K562 (cell line): ENCODE results near the gene ASIC3. TPM values are rescaled to one million over a fixed set of nuclear protein-coding genes. Genes with fewer than 3 reads are reported as not detected.

ENCODE experiments used
- DNMT1 ChIP-seq: fragments of 450-650 bp; IDR thresholded peaks from 2 replicates; pipeline ENCODE4 v1.6.1; 2016; ENCODE audit warnings: antibody characterized with exemption, mild to moderate bottlenecking
- EZH2 ChIP-seq: IDR thresholded peaks from 2 replicates; pipeline ENCODE4 v1.6.1; 2012; ENCODE audit warnings: low read depth, mild to moderate bottlenecking, inconsistent platforms, low read length, borderline replicate concordance
- KAT2B ChIP-seq: IDR thresholded peaks from one replicate; pipeline ENCODE4 v1.6.1; 2012; ENCODE audit warnings: low read depth, mild to moderate bottlenecking, control low read depth, inconsistent platforms, low read length, moderate library complexity
- MECOM ChIP-seq: fragments of 250-450 bp; sonication (Bioruptor Pico); IDR thresholded peaks from 2 replicates; pipeline ENCODE4 v1.8.0; 2022; ENCODE audit warnings: inconsistent platforms
- POLR3G ChIP-seq: IDR thresholded peaks from 2 replicates; pipeline ENCODE4 v1.6.1; 2011; ENCODE audit not compliant: insufficient read length, insufficient replicate concordance; ENCODE audit errors: extremely low read depth
- RFX5 ChIP-seq: IDR thresholded peaks from 2 replicates; pipeline ENCODE4 v1.6.1; 2011; ENCODE audit warnings: low read depth, mild to moderate bottlenecking, improper control_type of control experiment, low read length
- SRSF7 ChIP-seq: fragments of 200-400 bp; formaldehyde crosslinking; optimal IDR thresholded peaks from 2 replicates; pipeline ENCODE3; 2017; ENCODE audit warnings: mild to moderate bottlenecking, low read depth, low read length
- ZBTB7A ChIP-seq: IDR thresholded peaks from 2 replicates; pipeline ENCODE4 v1.6.1; 2011; ENCODE audit warnings: low read depth, mild to moderate bottlenecking, low read length, moderate library complexity, borderline replicate concordance; ENCODE audit not compliant: control insufficient read depth
- ZNF282 ChIP-seq: sonication (generic); formaldehyde crosslinking; IDR thresholded peaks from 2 replicates; pipeline ENCODE4 v1.8.1; 2023; ENCODE audit warnings: missing genetic modification reagents
- polyA plus RNA-seq, 8 experiments: library from polyadenylated mRNA; depleted of rRNA in 4 of 8; stranded (reverse) in 5 of 8; unstranded in 3 of 8; fragments of >200 nt; fragmentation: Nextera tagmentation in 2 of 8; fragmentation: Illumina TruSeq in 1 of 8; extraction: Ambion mirVana in 2 of 8; extraction: Trizol in 1 of 8; gene quantifications; 2 replicates each; pipeline versions ENCODE4 v1.2.1 to v1.2.3, GENCODE V29; 2011 to 2014; ENCODE audit warnings: inconsistent platforms in 1 of 8, missing spikeins in 1 of 8
- total RNA-seq, 7 experiments: library from RNA; depleted of rRNA in 6 of 7; stranded (reverse); fragments of >200 nt in 6 of 7; fragmentation: Illumina TruSeq in 2 of 7; extraction: Trizol in 2 of 7; gene quantifications; 2 replicates each; pipeline versions ENCODE4 v1.2.1 to v1.2.3, GENCODE V29; 2011 to 2021; ENCODE audit warnings: low replicate concordance in 1 of 7
- TF ChIP-seq, protein P1 (sequence below): sonication (generic); formaldehyde crosslinking; IDR thresholded peaks from 2 replicates; pipeline ENCODE4 v1.8.1; 2023; ENCODE audit warnings: mild to moderate bottlenecking, missing genetic modification reagents
- TF ChIP-seq, protein P2 (sequence below): sonication (generic); IDR thresholded peaks from 2 replicates; pipeline ENCODE4 v1.6.1; 2016
- TF ChIP-seq, protein P3 (sequence below), 3 experiments: IDR thresholded peaks in 2 of 3; conservative IDR thresholded peaks in 1 of 3; 2 replicates each; pipeline ENCODE4 v1.5.1; 2011 to 2012; ENCODE audit warnings: low read length in 3 of 3, mild to moderate bottlenecking in 3 of 3, control low read depth in 2 of 3, improper control_type of control experiment in 1 of 3, inconsistent platforms in 1 of 3, low read depth in 1 of 3, mixed read lengths in 1 of 3, moderate library complexity in 1 of 3; ENCODE audit not compliant: insufficient read depth in 2 of 3
- TF ChIP-seq, protein P4 (sequence below): fragments of 250-450 bp; sonication (Bioruptor Pico); IDR thresholded peaks from 2 replicates; pipeline ENCODE4 v1.9.0; 2021; ENCODE audit warnings: mild to moderate bottlenecking, inconsistent platforms

Gene ASIC3
- total and polyA plus RNA-seq, 9 of the 15 experiments (the other 6 are each of a cell fraction or from before 2014, with no cell fraction given), result 0.11 to 5.0 (median 0.87) TPM

GRCh38 chr7:151010037-151010306, 38.4 kb upstream of the ASIC3 start (continued):
- TF ChIP-seq, protein P1, sequence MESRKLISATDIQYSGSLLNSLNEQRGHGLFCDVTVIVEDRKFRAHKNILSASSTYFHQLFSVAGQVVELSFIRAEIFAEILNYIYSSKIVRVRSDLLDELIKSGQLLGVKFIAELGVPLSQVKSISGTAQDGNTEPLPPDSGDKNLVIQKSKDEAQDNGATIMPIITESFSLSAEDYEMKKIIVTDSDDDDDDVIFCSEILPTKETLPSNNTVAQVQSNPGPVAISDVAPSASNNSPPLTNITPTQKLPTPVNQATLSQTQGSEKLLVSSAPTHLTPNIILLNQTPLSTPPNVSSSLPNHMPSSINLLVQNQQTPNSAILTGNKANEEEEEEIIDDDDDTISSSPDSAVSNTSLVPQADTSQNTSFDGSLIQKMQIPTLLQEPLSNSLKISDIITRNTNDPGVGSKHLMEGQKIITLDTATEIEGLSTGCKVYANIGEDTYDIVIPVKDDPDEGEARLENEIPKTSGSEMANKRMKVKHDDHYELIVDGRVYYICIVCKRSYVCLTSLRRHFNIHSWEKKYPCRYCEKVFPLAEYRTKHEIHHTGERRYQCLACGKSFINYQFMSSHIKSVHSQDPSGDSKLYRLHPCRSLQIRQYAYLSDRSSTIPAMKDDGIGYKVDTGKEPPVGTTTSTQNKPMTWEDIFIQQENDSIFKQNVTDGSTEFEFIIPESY (CRISPR knock-in tag), result no peak
- TF ChIP-seq MECOM (CRISPR knock-in tag) (no peak), RFX5 (no peak), ZNF282 (CRISPR knock-in tag) (0 out of 2 replicates have a peak, but pooled peaks have one; percentile 59), ZBTB7A (peak; percentile 63; the same call in 1 of the 2 replicates), KAT2B (no peak), EZH2 (no peak), SRSF7 (no peak), POLR3G (no peak), DNMT1 (no peak)
- TF ChIP-seq, protein P2, sequence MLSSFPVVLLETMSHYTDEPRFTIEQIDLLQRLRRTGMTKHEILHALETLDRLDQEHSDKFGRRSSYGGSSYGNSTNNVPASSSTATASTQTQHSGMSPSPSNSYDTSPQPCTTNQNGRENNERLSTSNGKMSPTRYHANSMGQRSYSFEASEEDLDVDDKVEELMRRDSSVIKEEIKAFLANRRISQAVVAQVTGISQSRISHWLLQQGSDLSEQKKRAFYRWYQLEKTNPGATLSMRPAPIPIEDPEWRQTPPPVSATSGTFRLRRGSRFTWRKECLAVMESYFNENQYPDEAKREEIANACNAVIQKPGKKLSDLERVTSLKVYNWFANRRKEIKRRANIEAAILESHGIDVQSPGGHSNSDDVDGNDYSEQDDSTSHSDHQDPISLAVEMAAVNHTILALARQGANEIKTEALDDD, result no peak
- TF ChIP-seq, protein P3, sequence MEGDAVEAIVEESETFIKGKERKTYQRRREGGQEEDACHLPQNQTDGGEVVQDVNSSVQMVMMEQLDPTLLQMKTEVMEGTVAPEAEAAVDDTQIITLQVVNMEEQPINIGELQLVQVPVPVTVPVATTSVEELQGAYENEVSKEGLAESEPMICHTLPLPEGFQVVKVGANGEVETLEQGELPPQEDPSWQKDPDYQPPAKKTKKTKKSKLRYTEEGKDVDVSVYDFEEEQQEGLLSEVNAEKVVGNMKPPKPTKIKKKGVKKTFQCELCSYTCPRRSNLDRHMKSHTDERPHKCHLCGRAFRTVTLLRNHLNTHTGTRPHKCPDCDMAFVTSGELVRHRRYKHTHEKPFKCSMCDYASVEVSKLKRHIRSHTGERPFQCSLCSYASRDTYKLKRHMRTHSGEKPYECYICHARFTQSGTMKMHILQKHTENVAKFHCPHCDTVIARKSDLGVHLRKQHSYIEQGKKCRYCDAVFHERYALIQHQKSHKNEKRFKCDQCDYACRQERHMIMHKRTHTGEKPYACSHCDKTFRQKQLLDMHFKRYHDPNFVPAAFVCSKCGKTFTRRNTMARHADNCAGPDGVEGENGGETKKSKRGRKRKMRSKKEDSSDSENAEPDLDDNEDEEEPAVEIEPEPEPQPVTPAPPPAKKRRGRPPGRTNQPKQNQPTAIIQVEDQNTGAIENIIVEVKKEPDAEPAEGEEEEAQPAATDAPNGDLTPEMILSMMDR (IDR thresholded peaks at IDR 0.05 in 2 of 3, conservative IDR thresholded peaks at IDR 0.05 in 1 of 3; ENCODE audit: insufficient read depth in 2 of 3, low read depth in 1 of 3, low read length in 3 of 3), result no peak
- TF ChIP-seq, protein P4, sequence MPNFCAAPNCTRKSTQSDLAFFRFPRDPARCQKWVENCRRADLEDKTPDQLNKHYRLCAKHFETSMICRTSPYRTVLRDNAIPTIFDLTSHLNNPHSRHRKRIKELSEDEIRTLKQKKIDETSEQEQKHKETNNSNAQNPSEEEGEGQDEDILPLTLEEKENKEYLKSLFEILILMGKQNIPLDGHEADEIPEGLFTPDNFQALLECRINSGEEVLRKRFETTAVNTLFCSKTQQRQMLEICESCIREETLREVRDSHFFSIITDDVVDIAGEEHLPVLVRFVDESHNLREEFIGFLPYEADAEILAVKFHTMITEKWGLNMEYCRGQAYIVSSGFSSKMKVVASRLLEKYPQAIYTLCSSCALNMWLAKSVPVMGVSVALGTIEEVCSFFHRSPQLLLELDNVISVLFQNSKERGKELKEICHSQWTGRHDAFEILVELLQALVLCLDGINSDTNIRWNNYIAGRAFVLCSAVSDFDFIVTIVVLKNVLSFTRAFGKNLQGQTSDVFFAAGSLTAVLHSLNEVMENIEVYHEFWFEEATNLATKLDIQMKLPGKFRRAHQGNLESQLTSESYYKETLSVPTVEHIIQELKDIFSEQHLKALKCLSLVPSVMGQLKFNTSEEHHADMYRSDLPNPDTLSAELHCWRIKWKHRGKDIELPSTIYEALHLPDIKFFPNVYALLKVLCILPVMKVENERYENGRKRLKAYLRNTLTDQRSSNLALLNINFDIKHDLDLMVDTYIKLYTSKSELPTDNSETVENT, result peak; percentile 78; the same call in 1 of the 2 replicates
